ENCODE results near the gene LRRC4B. TPM values are rescaled to one million over a fixed set of nuclear protein-coding genes. Genes with fewer than 3 reads are reported as not detected.
"Not testable (repeated sequence)": the region's sequence is repeated elsewhere in the genome, so short reads cannot be mapped to it uniquely, and the experiment has no call there.

Gene LRRC4B
- total RNA-seq, 1 donor from 2014 or later = 56.0 TPM

DNA sequence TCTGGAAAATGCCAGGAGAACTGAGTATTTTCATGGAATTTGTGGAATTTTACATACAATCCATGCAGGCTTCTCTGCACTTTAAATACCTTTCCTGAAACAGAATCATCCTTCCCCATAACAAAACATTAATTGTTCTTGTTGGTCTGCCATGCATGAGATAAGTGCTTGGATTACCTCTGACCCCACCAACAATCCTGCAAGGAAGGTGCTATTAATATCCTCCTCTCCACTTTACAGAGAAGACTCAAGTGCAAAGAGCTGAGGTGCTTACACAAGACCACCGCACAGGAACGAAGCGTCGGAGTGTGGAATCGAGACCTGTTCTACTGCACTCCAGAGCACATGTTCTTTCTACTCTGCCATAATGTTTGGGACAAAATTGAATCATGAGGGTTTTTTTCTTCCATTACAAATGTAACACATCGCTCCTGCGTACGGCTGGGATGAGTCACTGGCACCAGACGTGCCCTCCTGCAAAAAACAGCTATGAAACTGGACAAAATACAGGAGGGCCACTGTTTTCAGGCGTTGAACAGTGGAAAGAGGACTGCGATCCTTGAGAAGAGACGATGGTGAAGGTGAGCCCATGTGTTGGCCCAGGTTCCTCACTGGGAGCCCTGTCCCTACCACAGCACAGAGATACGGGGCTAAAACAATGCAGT, 12.9 kb upstream of the LRRC4B start:
- Histone ChIP-seq H3K36me3 (no peaks in the 10 kb centered on the region), H3K4me1 (no peaks in the 10 kb centered on the region), H3K9me3 (no peaks in the 10 kb centered on the region), H3K27me3 (no peaks in the 10 kb centered on the region), H3K27ac (no peak overlapping the region), H3K4me3 (no peak overlapping the region)
- intact Hi-C loops (cut with DNase I) = no loop called here
- TF ChIP-seq, protein P1, sequence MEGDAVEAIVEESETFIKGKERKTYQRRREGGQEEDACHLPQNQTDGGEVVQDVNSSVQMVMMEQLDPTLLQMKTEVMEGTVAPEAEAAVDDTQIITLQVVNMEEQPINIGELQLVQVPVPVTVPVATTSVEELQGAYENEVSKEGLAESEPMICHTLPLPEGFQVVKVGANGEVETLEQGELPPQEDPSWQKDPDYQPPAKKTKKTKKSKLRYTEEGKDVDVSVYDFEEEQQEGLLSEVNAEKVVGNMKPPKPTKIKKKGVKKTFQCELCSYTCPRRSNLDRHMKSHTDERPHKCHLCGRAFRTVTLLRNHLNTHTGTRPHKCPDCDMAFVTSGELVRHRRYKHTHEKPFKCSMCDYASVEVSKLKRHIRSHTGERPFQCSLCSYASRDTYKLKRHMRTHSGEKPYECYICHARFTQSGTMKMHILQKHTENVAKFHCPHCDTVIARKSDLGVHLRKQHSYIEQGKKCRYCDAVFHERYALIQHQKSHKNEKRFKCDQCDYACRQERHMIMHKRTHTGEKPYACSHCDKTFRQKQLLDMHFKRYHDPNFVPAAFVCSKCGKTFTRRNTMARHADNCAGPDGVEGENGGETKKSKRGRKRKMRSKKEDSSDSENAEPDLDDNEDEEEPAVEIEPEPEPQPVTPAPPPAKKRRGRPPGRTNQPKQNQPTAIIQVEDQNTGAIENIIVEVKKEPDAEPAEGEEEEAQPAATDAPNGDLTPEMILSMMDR (IDR thresholded peaks at IDR 0.05) = no peak
- no peak for DNase-seq (ENCODE audit: low spot score in 2 of 2)

DNA sequence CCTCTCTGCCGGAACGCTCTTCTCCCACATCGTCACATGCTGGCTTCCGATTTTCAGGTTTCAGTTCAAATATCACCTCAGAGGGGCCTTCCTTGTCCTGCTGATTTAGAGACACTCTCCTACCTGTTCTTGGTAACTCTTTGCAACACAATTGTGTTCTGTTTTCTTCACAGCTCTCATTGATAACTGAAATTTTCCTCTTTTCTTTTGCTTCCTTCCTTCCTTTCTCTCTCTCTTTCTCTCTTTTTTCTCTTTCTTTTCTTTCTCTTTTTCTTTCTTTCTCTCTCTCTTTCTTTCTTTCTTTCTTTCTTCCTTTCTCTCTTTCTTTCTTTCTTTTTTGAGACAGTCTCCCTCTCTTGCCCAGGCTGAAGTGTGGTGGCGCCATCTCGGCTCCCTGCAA, 12.0 kb upstream of the LRRC4B start:
- no peak for DNase-seq (ENCODE audit: low spot score in 2 of 2)
- no peaks in the 10 kb centered on the region for H3K27me3 ChIP-seq

DNA sequence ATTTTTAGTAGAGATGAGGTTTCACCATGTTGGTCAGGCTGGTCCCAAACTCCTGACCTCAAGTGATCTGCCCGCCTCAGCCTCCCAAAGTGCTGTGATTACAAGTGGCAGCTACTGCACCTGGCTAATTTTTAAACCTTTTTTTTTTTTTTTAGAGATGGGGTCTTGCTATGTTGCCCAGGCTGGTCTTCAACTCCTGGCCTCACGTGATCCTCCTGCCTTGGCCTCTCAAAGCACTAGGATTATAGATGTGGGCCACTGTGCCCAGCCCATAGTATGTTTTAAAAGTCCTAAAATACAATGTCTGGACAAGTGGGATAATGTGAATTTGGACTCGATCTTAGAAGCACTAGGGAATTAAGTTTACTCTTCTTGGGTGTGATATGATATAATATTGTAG, 8.5 kb upstream of the LRRC4B start:
- H3K4me3 ChIP-seq; DNase-seq (ENCODE audit: low spot score in 2 of 2); intact Hi-C loops (cut with DNase I); H3K36me3 ChIP-seq; H3K4me1 ChIP-seq; H3K27ac ChIP-seq; H3K27me3 ChIP-seq; H3K9me3 ChIP-seq: not testable (repeated sequence)

More for the DNA sequence above, 12.0 kb upstream of the LRRC4B start:
- intact Hi-C loops (cut with DNase I) = no loop called here
- no peaks in the 10 kb centered on the region for H3K9me3 ChIP-seq
- H3K4me3 ChIP-seq = no peak overlapping the region
- no peak overlapping the region for H3K27ac ChIP-seq
- no peaks in the 10 kb centered on the region for H3K36me3 ChIP-seq
- no peaks in the 10 kb centered on the region for H3K4me1 ChIP-seq
- TF ChIP-seq, protein P1 (IDR thresholded peaks at IDR 0.05) = no peak

DNA sequence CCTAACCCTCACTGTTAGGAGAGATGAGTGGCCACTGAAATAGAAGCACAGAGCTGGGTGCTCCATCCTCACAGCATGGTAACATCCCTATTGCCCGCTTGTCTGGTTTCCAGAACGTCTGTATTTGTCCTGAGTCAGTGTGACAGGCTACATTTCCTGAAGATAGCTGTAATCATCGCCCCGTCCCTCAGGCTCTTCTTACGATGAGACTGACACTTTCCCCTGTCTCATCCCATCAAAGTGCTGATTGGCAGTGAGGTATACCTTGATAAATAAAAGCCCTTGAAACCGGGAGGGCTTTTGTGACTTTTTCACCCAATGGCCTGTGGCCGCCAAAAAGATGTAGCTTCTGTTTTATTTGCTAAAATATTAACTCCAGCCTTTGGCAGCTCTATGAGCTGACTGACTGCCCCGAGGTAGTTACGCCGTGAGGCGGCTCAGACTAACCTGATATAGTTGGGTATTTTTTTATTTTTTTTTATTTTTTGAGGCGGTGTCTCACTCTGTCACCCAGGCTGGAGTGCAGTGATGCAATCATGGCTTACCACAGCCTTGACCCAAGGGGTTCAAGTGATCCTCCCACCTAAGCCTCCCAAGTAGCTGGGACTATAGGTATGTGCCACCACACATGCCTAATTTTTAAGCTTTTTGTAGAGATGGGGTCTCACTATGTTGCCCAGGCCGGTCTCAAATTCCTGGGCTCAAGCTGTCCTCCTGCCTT, 5.7 kb upstream of the LRRC4B start:
- no peaks in the 10 kb centered on the region for H3K9me3 ChIP-seq
- H3K4me3 ChIP-seq = no peak overlapping the region
- H3K4me1 ChIP-seq = no peaks in the 10 kb centered on the region
- TF ChIP-seq, protein P1 (IDR thresholded peaks at IDR 0.05) = no peak
- DNase-seq (ENCODE audit: low spot score in 2 of 2) = no peak
- no peaks in the 10 kb centered on the region for H3K27me3 ChIP-seq
- no peak overlapping the region for H3K27ac ChIP-seq
- no peaks in the 10 kb centered on the region for H3K36me3 ChIP-seq
- intact Hi-C loops (cut with DNase I) = no loop called here

DNA sequence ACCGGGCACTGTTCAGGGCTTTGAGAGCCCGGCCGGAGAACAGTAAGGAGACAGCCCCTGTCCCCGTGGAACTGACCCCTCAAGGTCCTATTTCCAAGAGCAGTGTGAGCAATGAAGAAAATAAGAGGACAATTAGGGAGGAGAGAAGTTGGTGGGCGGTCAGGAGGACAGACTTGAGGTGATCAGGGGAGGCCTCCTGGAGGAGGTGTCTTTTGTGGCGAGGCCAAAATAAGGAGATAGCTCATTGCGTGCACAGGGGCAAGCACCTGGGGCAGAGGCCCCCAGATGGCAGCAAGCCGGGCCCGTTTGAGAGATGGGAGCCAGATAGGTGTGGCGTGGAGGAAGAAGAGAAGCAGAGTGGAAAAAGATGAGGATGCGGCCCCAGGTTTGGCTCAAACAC, 2.8 kb upstream of the LRRC4B start:
- Histone ChIP-seq H3K4me3 (no peak overlapping the region), H3K27me3 (peaks cover 8% of the 10 kb centered on the region), H3K27ac (no peak overlapping the region), H3K9me3 (no peaks in the 10 kb centered on the region), H3K36me3 (no peaks in the 10 kb centered on the region), H3K4me1 (no peaks in the 10 kb centered on the region)
- TF ChIP-seq, protein P1 (IDR thresholded peaks at IDR 0.05) = no peak
- intact Hi-C loops (cut with DNase I) = no loop called here
- no peak for DNase-seq (ENCODE audit: low spot score in 2 of 2)

DNA sequence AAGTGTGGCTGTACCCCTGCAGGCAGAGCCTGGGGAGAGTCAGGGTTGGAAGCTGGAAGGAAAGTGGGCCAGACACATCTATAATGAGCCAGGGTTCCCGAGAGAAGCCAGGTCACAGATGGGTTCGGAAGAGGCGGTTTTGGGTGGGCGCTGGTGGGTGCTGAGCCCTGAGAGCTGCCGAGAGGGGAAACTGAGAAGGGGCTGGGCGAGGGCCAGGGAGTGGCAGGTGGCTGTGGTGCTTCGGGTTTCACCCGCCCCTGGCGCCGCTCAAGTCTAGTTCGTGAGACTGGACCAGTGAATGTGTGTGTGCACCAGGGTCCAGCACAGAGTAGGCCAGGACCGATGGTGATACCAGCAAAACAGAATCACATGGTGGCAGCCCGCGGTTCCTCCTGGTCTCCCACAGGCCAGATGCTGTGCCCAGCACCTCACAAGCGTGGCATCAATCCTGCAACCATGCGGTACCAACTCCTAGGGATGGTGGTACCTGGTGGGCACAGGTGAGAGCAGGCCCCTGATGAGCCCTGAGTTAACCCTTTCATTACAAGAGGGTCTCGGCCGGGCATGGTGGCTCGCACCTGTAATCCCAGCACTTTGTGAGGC, 1.8 kb upstream of the LRRC4B start:
- peaks cover 11% of the 10 kb centered on the region for H3K27me3 ChIP-seq
- H3K27ac ChIP-seq = no peak overlapping the region

More for the DNA sequence above, 1.8 kb upstream of the LRRC4B start:
- H3K4me3 ChIP-seq = no peak overlapping the region
- H3K36me3 ChIP-seq = no peaks in the 10 kb centered on the region
- no peaks in the 10 kb centered on the region for H3K9me3 ChIP-seq
- intact Hi-C loops (cut with DNase I) = no loop called here
- no peaks in the 10 kb centered on the region for H3K4me1 ChIP-seq
- no peak for DNase-seq (ENCODE audit: low spot score in 2 of 2)
- TF ChIP-seq, protein P1 (IDR thresholded peaks at IDR 0.05) = no peak
